G401 (cell line): ENCODE results near the gene SLN. TPM values are rescaled to one million over a fixed set of nuclear protein-coding genes. Genes with fewer than 3 reads are reported as not detected.

Source experiments
- DNase-seq: peaks from one replicate; pipeline ENCODE4 v3.0.0-alpha.2; 2015; ENCODE audit warnings: low spot score
- in situ Hi-C: cut with HindIII; loops from 2 replicates; pipeline ENCODE4 v1.10.0; 2016; ENCODE audit warnings: low sequenced_read_pairs, mixed read lengths
- total RNA-seq: library from RNA; depleted of rRNA; stranded (reverse); fragments of >200 nt; shearing (Covaris generic); gene quantifications from 2 replicates; pipeline ENCODE4 v1.2.3, GENCODE V29; 2014

The SLN gene
- total RNA-seq, 1 experiment from 2014 or later = not detected

DNA sequence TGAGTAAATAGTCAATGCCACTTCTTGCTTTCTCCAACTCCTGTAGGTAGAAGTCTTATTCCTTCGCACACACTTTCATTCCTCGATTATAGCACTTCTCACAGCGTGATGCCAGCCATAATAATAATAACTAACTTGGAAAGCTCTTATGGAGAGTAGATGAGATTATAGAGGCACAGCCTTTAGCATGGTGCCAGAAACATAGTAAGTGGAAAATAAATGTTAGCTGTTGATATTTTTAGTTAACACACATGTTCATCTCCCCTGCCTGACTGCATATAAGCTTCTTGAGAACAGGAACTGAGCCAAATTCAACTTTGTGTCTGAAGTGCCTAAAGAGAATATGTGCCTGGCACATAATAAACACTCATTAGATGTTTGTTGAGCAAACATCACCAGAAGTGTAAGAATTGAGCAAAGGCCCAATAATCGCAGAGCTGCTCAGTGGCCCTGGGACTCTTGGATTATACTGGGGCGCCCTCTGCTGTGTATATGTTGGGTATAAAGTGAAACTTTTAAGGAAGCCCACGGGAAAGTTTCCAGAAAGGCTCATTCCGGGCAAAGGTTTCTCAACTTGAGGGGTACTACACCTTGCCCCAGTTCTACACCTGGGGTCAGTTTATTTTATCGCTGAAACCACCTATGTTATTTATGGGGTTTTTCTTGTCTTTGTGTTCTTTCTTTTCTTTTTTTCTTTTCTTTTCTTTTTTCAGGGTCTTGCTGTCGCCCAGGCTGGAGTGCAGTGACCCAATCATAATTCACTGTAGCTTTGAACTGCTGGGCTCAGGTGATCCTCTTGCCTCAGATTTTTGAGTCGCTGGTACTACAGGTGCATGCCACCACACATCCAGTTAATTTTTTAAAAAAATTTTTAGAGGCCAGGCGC lies 22.3 kb downstream of the SLN start:
- DNase-seq = peak; percentile 51
- in situ Hi-C loops = no loop called here

DNA sequence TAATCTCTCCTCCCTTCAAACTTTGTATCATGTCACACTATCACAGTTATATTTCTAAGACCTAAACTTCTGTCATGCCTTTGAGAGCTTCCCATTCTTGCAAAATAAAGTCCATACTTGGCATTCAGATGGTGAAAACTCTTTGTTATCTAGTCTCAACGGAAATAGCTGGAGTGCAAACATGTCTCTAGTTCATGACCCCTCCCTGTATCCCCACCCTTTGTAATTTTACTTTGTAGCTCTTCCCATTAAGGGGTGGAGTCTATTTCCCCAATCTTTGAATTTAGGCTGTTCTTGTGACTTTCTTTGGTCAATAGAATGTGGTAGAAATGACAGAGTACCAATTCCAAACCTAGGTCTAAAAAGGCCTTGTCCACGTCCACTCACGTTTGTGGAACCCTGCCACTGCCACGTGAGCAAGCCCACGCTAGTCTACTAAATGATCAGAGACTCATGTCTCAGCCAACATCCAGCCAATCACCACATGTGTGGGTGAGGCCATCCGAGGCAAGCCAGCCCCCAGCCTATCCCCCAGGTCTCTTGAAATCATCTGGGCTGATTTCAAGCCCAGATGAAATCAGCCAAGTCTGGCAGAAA lies 23.4 kb downstream of the SLN start:
- DNase-seq = no peak
- in situ Hi-C loops = no loop called here

DNA sequence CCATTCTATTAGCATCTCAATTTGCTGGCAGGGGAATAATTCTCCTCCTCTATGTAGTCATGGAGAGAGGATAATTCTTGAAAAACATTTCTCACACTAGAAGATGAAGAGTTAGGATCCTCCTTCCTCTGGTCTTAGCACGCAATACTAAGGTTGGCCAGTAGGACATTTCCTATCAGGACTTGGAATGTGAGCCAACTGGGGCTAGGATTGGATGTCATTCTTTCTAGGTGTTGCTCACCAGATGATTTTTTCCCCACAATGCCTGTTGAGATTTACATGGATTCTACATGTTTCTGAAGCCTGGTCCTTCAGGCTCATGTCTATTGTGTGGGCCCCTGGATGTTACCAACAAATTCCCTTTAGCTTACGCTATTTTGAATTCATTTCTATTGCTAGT lies 28.0 kb downstream of the SLN start:
- DNase-seq = no peak
- in situ Hi-C loops = no loop called here

DNA sequence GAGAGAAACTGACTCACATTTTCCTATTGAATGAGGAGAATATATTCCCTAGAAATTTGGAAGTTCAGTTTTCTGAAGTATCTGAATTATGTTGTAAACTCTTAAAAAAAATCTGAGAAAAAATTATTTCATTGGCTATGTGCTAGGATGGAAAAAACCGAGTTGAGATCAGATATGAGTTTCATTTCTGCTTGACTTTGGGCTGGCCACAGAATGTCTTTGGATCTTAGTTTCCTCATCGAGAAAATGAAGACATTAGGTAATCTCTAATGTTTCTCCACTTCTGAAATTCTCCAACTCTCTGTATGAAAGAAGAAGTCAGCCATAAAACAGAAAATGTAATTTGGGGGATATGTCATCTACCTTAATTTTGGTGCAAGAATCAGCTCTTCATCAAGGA lies 28.8 kb downstream of the SLN start:
- DNase-seq = no peak
- in situ Hi-C loops = no loop called here

DNA sequence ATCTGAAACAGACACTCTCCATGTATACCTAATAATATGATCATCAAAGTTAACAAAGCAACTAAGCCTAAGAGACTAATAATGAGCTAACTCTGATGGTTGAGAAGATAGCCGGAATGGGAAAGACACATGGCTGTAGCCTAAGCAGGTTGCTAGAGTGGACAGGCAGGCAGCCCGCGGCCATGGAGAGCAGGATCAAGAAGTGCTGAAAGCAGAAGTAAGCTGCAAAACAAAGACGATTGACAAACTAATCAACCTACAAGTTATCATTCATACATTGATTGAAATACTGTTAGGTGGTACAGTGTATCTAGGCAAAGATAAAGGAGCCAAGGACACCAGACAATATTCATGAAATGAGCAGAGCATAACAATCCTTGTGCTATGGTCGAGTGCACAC lies 29.3 kb downstream of the SLN start:
- in situ Hi-C loops = no loop called here
- DNase-seq = no peak

DNA sequence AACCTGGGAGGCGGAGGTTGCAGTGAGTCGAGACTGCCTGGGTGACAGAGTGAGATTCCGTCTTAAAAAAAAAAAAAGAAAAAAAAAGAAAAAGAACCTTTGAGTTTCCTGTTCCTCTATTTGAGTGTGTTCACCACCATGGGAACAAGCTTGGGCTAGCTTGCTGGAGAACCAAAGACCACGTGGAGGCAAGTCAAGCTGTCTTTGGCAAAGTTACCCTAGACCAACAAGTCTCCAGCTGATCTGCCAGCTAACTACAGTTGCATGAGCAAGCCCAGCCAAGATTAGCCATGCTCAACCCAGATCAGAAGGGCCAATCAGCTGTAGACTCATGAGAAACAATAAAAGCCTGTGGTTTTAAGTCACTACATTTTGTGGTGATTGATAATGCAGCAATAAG lies 29.7 kb downstream of the SLN start:
- in situ Hi-C loops = no loop called here

DNA sequence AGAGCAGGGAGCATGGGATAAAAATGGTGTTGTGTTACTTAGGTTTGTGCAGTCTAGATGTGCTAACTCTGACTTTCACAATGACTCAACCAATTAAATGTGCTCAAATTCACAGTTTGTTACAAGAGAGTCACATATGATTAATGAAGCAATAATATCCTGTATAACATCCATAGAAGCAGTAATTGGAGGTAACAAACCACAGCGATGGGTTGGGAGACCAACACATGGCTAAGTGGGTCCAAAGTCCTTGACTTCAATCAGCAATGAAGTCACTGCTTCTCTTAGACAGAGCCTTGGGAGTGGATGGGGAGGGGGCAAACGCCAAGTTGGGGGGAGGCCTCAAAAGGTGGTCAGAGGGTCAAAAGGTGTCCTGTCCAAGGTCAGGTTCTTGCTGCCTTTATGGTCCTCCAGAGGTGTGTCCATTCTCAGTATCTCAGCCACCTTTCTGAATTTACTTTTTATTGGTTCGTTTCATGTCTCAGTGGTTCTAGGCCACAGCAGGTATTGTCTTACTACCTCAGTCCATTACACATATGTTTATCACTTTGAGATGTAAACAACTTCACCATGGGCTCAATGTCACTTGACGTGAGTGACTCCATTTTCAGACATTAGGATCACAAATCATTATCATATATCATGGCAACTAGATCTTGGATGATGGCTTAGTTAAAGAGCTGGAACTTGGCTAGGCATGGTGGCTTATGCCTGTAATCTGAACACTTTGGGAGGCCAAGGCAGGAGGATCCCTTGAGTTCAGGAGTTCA lies 32.4 kb downstream of the SLN start:
- in situ Hi-C loops = no loop called here
- DNase-seq = no peak

More for the DNA sequence above, 29.7 kb downstream of the SLN start:
- DNase-seq = no peak

DNA sequence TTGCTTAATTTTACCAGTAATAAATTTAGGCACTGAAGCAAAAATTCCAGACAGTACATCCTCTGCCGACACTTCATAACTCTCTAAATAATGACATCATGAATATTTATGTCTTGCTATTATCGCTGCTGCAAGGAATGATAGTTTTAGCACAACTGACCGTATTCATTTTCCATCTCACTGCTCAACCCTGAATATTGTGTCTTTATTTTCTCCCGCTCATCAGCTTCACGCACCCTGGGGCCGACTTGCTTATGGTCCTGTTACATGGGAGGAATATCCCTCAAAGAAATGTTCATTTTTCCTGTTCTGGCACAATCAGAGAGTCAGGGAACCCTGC lies 33.3 kb downstream of the SLN start:
- in situ Hi-C loops = no loop called here

DNA sequence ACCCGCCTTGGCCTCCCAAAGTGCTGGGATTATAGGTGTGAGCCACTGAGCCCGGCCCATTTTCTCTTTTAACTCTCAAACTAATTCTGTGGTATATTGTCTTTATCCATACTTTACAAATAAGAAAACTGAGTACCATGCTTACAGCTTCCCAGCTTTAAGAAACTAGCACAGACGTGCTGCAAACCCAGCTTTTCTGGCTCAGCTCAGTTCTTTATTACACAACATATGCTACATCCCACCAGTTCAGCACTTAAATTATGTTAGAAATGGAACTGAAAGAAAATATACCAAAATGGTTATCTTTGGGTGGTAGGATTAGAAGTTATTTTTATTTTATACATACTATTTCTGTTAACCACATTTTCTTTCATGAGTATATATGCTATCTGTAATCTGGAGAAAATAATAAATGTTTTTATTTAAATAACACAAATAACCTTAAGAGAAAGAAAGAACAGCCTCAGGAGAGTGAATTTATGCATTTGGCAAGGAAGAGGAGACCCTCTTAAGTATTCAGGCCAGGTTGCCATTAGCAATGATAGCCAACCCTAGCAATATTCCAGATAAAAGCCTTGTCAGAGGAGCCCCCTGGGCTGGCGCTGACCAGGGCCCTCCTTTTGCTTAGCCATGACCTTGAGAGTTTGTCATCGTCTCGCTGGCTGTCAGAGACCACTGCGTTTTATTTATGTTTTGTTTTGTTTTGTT lies 33.8 kb downstream of the SLN start:
- in situ Hi-C loops = no loop called here
- DNase-seq = no peak

More for the DNA sequence above, 33.3 kb downstream of the SLN start:
- no peak for DNase-seq

DNA sequence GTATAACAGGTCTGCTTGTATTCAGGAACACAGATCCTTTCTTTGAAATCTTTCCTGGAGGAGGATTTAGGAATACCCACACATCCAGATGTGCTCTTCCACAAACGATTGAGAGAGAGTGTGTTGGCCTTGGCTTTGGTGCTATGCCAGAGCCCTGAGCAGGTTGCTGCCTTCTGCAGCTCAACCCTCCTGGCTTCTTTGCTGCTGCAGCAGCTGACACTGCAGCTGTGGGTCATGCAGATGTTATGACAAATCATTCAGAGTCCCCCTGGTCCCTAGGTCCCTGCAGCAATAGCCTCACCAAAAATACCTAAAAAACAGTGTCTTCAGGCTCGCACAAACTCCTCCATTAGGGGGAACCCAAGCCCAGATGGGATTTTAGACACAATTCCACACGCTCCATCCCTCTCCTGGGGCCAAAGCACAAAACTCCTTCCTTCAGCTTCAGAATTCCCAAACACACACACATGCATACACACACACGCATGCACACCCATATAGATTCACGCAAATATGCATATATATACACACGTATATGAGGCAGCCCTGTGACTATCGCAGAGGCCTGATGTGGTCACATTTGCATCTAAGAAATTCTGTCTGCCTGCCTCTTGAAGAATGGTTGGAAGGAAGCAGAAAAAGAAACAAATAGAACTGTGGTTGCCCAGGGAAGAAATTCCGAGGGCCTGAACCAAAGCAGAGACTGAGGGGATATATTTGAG lies 35.4 kb downstream of the SLN start:
- DNase-seq = no peak
- in situ Hi-C loops = no loop called here

DNA sequence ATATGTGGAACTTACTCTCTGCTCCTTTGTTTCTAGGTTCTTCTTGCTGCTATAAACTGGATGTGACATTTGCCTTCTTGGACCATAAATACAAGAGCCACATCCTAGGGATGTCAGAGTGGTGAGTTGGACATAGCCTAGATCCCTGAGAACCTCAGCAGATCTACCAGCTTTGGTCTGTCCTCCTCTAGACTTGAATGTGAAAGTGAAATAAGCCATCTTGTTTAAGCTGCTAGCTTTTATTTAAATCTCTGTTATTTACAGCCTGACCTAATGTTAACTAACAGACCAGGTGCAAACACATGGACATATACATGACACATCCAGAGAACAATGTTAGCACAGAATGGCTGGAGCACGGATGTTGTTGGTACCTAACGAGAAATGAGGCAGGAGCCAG lies 36.0 kb downstream of the SLN start:
- in situ Hi-C loops = no loop called here
- DNase-seq = no peak

DNA sequence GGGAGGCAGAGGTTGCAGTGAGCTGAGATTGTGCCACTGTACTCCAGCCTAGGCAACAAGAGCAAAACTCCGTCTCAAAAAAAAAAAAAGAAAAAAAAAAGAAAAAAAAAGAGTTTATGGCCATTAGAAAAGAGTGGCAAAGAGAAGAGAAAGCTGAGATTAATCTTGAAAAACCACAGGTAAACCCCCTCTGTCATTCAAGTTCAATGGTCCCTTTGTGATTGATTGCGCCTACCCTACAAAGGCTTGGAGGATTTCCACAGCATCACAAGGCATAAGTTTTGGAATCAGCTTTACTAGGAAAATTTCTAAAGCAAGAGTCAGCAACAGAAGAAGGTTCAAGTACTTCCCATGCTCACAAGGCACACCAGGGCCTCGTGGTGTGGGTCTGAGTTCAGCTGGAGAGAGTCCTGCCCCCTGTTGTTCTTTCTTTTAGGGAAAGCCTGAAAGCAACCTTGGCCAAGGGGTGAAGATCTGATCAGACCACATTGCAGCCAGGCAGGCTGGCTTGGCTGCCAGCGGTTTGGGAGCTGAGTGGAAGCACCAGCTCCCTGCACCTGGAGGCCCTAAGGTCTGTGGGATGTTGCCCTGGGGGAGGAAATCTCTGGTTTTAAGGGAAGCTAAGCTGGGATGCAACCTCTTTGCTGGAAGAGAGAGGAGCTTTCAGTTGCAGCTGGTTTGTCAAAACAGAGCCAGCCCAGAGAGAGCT lies 41.8 kb downstream of the SLN start:
- no peak for DNase-seq
- in situ Hi-C loops = no loop called here

DNA sequence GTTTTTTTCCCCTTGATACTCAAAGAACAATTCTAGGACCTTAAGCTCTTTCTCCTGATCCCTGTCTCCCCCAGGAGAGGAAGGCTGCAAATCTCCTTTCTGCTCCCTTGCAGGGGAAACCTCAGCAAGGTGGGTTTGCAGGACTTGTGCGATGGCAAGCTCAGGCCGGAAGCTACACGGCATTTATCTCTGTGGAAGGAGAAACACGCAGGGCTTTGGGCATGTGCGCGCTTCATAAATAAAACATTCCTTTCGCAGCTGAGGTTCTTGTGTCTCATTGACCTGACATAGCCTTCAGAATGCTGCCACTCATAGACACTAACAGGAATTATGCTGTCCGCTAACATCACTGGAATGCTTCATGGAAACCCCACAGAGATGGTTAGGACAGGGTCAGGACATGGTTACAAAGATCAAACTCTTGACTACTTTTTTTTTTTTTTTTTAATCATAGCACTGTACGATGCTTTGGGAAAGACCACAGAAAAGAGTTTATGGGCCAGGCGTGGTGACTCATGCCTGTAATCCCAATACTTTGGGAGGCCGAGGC lies 42.6 kb downstream of the SLN start:
- DNase-seq = no peak
- in situ Hi-C loops = no loop called here

DNA sequence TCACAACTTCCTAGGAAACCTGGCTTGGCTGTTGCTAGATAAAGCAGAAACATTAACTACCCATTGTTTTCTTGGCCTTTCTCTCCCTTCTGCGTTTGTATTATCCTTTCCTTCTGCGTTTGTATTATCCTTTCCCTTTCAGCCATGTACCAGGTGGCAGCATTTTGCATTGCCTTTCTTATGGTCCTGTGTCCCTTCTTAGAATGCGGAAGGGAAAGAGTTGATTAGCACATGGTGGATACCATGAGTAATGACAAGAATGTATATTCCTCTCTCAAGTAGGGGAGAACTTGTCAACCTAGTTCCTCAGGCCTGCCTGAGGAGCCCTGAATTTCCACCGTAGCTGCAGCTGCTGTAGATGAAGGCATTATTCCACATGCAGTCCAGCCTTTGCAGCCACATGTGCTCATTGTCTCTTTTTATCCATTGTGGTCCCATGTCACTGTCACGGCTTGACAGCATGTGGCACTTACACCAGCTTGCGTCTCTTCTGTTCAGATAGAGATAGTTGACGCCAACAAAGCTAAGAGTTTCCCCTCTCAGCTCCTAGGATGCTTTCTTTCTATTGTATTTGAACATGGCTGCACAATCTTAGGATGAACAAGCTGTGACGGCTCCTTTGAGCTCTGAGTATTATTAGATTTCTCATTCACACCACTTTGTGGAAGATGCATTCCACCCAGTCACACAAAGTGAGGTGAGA lies 44.8 kb downstream of the SLN start:
- in situ Hi-C loops = no loop called here
- DNase-seq = no peak

DNA sequence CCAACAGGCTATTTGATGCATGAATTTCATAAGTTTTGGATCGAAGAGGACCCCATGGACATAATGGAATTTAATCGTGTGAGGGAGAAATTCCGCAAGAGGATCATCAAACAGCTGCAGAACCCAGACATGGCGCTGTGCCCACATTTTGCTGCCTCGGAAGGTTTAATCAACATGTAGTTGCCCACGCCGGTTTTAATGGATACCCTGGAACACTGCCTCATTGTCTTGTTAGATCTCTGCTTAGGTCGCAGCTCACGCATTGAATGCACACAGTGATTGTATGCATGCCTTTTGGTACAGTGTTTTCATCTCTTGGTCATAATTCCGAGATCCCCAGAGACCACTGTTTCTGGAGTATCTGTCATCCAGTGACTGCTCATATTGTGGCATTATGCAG lies 46.8 kb downstream of the SLN start:
- no peak for DNase-seq
- in situ Hi-C loops = no loop called here

DNA sequence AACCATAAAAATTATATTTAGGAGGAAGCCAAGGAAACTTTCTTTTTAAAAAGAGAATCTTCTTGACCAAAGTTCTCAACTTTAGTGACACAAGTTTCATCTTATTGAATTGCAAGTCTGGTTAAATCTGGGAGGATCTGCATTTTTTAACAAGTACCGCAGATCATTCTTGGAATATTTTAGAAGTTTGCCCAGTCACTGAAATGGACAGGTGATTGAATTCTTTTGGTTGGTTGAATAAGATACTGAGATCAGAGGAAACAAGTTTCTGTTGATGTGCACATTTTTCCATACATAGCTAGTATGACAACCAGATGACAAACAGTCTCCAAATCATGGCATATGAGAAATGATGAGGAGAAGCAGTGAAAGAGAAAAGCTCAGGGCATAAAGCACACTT lies 50.2 kb downstream of the SLN start:
- no peak for DNase-seq
- in situ Hi-C loops = no loop called here

DNA sequence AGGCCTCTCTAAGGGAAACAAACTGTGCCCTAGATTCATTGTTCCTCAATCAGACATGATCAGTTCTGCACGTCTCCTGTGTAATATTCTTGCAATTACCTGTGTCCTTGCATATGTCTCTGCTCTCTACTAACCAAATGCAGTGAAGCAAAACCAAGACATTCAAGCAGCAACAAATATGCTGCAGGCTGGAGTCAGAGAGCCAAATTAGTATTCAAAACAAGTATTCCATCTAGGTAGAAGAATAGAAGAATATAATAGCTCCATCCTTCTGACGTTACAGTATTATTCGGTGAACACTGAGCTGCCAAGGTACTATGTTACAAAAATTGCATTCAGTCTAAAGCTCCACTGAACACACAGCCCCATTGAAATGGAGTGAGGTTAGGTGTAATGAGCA lies 51.8 kb downstream of the SLN start:
- in situ Hi-C loops = no loop called here
- no peak for DNase-seq

DNA sequence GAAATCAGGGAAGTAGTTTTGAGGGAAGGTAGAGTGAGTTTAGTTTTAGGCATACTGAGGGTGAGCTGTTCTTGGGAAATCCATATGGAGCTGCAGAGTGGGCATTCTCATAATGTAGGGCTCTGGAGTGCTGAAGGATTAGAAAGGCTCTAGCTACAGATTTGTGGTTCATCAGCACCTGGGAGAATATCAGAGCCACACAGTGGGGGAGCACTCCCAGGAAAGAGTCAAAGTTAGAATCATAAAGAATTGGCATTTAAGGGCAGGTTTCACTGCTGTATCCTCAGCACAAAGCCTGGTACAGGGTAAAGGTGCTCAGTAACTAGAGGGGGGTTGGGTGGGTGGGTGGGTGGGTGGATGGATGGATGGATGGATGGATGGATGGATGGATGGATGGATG lies 52.5 kb downstream of the SLN start:
- in situ Hi-C loops = no loop called here
- no peak for DNase-seq
